ENCODE data around the gene NOPCHAP1.

NOPCHAP1 gene

GRCh38 chr12:104951759-104952509 lies 34.2 kb upstream of the NOPCHAP1 start:
- TF ChIP-seq ZFX (IDR thresholded peaks at IDR 0.05) (no peak), CTCF (conservative IDR thresholded peaks at IDR 0.05) (no peak)
- H3K27ac ChIP-seq: no peak overlapping the region

GRCh38 chr12:104952816-104953215 lies 33.3 kb upstream of the NOPCHAP1 start:
- TF ChIP-seq ZFX (IDR thresholded peaks at IDR 0.05): no peak
- TF ChIP-seq CTCF (conservative IDR thresholded peaks at IDR 0.05): no peak
- H3K27ac ChIP-seq: no peak overlapping the region

- H3K27ac ChIP-seq: no peak overlapping the region
- TF ChIP-seq CTCF (conservative IDR thresholded peaks at IDR 0.05) (no peak), ZFX (IDR thresholded peaks at IDR 0.05) (no peak)
These were observed 32.8 kb upstream of the NOPCHAP1 start for GRCh38 chr12:104953323-104953722.

DNA sequence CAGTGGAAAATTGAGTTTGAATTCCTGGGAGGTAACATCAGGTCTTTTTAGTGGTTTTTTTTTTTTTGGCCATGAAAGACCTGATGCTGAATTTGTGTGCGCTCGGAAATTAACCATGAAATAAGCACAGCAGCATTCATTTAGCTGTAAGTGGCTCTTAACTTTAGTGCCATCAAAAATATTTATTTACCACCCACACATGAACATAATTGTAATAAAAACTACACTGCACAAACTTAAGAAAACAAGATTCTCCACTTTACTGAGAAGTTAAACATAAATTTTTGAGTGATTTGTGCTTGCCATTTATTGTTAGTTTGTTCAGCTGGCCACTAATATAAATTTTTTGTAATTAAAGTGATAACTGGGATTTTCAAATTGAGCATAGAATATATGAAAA lies 30.4 kb upstream of the NOPCHAP1 start:
- TF ChIP-seq ZFX (IDR thresholded peaks at IDR 0.05) (no peak), CTCF (conservative IDR thresholded peaks at IDR 0.05) (no peak)
- H3K27ac ChIP-seq: no peak overlapping the region

DNA sequence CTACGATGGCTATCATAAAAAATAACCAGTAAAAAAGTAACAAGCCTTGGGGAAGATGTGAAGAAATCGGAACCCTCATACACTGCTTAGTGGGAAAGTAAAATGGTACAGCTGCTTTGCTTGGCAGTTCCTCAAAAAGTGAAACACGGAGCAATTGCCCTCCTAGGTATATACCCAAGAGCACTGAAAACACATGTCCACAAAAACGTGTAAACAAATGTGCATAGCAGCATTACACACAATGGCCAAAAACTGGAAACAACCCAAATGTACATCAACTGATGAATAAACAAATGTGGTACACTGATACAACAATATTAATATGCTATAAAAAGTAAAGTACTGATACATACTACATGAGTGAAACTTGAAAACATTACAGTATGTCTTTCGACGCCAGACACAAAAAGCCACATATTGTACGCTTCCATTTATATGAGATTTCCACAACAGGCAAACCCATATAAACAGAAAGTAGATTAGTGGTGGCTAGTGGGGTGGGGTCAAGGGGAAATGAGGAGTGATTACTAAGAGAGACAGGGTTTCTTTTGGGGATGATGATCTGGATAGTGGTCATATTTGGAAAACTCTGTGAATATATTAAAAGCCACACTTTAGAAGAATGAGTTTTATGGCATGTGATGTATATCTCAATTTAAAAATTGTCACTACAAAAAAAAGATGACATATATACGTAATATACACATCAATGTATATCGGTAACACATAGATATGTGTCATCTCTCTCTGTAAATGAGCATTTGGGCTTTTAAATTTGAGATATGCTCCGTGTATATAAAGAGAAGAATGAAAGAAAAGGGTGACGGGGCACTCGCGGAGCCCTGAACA lies 29.0 kb upstream of the NOPCHAP1 start:
- TF ChIP-seq CTCF (conservative IDR thresholded peaks at IDR 0.05) (no peak), ZFX (IDR thresholded peaks at IDR 0.05) (no peak)

DNA sequence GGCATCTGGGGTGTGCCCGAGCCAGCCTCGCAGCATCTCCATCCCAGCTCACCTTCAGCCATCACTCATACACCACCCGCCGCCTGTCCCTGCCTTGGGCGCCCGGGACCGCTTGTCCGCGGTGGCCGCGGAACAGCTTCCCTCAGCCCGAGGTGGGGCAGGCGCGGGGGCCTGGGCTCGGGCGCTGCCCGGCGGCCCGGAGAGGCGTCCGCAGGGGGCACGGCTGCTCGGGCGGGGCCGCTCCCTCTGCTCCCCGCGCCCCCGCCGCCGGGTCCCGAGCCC lies 28.5 kb upstream of the NOPCHAP1 start:
- peak overlapping the region; percentile 73 for H3K27ac ChIP-seq
- TF ChIP-seq ZFX (IDR thresholded peaks at IDR 0.05) (no peak), CTCF (conservative IDR thresholded peaks at IDR 0.05) (no peak)

More for the DNA sequence above, 29.0 kb upstream of the NOPCHAP1 start:
- H3K27ac ChIP-seq: peak overlapping the region; percentile 73; the same call in 1 of the 2 replicates
